Endometrium (tissue), 2 donors: Measurements from ENCODE around the gene HOXC10.
A peak's percentile ranks its signal among the peaks of the same experiment; 100 is the strongest.

ENCODE experiments used
- FAIRE-seq: peaks from 2 replicates; lab custom pipeline; 2012; peaks lifted over from hg19 to GRCh38; lab: Jason Lieb, UNC
- donor health status: control.
- donor health status: control.

Gene HOXC10

GRCh38 chr12:54004063-54004840 is 19.3 kb downstream of the HOXC10 start:
- FAIRE-seq, result no peak

- FAIRE-seq, result no peak
Measured at GRCh38 chr12:54004841-54005530, 20.0 kb downstream of the HOXC10 start.

- no peak for FAIRE-seq
Measured at GRCh38 chr12:54005531-54005852, 20.5 kb downstream of the HOXC10 start.

GRCh38 chr12:54005853-54006558 is 21.1 kb downstream of the HOXC10 start:
- FAIRE-seq, result no peak

- FAIRE-seq, result no peak
Measured at GRCh38 chr12:54006559-54007220, 21.7 kb downstream of the HOXC10 start.

- FAIRE-seq, result no peak
Measured at GRCh38 chr12:54007538-54008259, 22.8 kb downstream of the HOXC10 start.

- no peak for FAIRE-seq
Measured at GRCh38 chr12:54008260-54008552, 23.3 kb downstream of the HOXC10 start.

- no peak for FAIRE-seq
Measured at GRCh38 chr12:54009171-54010052, 24.5 kb downstream of the HOXC10 start.

GRCh38 chr12:54010053-54010971 is 25.4 kb downstream of the HOXC10 start:
- no peak for FAIRE-seq

GRCh38 chr12:54010972-54011664 is 26.2 kb downstream of the HOXC10 start:
- FAIRE-seq, result no peak

GRCh38 chr12:54011665-54012532 is 27.0 kb downstream of the HOXC10 start:
- no peak for FAIRE-seq

GRCh38 chr12:54012631-54013409 is 27.9 kb downstream of the HOXC10 start:
- no peak for FAIRE-seq

- FAIRE-seq, result no peak
Measured at GRCh38 chr12:54014377-54015017, 29.6 kb downstream of the HOXC10 start.

- no peak for FAIRE-seq
Measured at GRCh38 chr12:54015018-54015931, 30.3 kb downstream of the HOXC10 start.

- FAIRE-seq, result no peak
Measured at GRCh38 chr12:54016051-54016450, 31.1 kb downstream of the HOXC10 start.

- FAIRE-seq, result peak; percentile 4
Measured at GRCh38 chr12:54016478-54016964, 31.6 kb downstream of the HOXC10 start.
